Measurements from ENCODE around the gene NUP205.

DNA sequence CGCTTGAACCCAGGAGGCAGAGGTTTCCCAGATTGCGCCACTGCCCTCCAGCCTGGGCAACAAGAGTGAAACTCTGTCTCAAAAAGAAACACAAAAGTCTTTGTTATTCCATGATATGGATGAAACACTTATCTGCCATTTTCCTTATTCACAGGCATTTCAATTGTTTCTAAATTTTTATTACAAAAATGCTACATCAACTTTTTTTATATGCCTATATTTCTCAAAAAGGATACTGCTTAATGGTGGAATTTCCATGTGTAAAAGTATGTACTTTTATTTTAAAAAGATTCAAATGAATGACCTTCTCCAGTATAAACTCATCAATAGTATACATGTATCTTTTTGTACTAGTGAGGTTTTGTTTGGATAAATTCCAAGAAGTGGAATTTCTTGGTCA is 62.7 kb downstream of the NUP205 start:
- TF ChIP-seq REST (IDR thresholded peaks at IDR 0.05; ENCODE audit: borderline replicate concordance) = no peak
- TF ChIP-seq, protein P1, sequence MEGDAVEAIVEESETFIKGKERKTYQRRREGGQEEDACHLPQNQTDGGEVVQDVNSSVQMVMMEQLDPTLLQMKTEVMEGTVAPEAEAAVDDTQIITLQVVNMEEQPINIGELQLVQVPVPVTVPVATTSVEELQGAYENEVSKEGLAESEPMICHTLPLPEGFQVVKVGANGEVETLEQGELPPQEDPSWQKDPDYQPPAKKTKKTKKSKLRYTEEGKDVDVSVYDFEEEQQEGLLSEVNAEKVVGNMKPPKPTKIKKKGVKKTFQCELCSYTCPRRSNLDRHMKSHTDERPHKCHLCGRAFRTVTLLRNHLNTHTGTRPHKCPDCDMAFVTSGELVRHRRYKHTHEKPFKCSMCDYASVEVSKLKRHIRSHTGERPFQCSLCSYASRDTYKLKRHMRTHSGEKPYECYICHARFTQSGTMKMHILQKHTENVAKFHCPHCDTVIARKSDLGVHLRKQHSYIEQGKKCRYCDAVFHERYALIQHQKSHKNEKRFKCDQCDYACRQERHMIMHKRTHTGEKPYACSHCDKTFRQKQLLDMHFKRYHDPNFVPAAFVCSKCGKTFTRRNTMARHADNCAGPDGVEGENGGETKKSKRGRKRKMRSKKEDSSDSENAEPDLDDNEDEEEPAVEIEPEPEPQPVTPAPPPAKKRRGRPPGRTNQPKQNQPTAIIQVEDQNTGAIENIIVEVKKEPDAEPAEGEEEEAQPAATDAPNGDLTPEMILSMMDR (IDR thresholded peaks at IDR 0.05; ENCODE audit: poor library complexity, severe bottlenecking) = no peak
- no peak for TF ChIP-seq POLR2AphosphoS5 (IDR thresholded peaks at IDR 0.05)
- TF ChIP-seq RAD21 (conservative IDR thresholded peaks at IDR 0.05) = no peak
